ENCODE data around the gene NPDC1. TPM values are rescaled to one million over a fixed set of nuclear protein-coding genes. Genes with fewer than 3 reads are reported as not detected.
A peak's percentile ranks its signal among the peaks of the same experiment; 100 is the strongest.

NPDC1 gene
- total and polyA plus RNA-seq, 2 donors (not counting 1 experiment from before 2014, with no cell fraction given): 9.0 to 15.7 TPM

DNA sequence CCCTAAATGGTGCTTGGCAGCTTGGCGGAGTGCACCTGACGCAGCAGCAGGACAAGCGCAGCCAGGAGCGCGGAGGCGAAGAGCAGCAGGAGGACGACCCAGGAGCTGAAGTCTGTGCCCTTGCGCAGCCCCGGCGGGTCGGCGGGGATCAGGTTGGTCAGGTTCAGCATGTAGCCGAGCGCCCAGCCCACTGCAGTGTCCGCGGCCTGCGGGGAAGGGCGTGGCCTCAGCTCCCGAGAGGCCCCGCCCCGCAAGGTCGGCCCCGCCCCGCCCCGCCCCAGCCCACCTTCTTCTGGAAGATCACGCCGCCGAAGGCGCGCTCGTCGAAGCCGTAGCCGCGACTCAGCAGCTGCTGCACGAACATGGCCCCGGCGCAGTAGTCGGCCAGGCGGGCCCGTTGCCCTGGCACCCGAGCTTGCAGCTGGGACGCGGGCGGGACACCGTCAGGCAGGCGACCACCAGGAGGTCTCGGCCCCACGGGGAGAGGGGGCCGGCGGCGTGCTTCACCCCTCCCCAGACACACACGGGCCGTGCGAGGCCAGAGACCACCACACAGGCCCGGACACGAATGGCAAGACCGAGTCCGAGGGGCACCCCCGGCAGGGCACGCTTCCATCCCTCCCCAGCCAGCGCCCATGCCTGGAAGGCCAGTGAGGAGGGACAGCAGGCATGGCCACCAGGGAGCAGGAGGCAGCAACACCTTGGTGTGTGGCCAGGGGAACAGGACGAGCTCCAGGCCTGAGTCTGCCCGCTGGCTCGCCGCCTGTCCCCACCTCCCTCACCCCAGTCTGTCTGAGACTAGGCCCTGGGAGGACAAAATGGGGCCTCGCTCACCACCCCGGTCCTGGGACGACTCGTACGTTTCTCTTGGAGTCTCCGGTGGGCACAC, 2.9 kb upstream of the NPDC1 start:
- Histone ChIP-seq H3K4me2 (ENCODE audit: extremely low read depth, insufficient read depth, low read length) (no peak overlapping the region), H3K4me3 (replicated peaks in 1 of 4; ENCODE audit: control extremely low read depth in 1 of 4, insufficient read depth in 1 of 4, low read depth in 3 of 4, low read length in 4 of 4) (no peak overlapping the region), H3K36me3 (ENCODE audit: control insufficient read depth, insufficient read depth, low read length) (no peaks in the 10 kb centered on the region), H3K27me3 (ENCODE audit: control insufficient read depth, insufficient read depth, low read length) (peaks cover 16% of the 10 kb centered on the region), H2AFZ (ENCODE audit: low read length) (no peak overlapping the region), H3K4me1 (ENCODE audit: control insufficient read depth, extremely low read depth, insufficient read depth, low read length) (peaks cover 6% of the 10 kb centered on the region), H4K20me1 (ENCODE audit: control insufficient read depth, extremely low read depth, insufficient read depth, low read length) (no peaks in the 10 kb centered on the region), H3K9ac (ENCODE audit: insufficient read depth, low read length) (no peak overlapping the region), H3K9me3 (ENCODE audit: control insufficient read depth, insufficient read depth, low read depth, low read length) (no peaks in the 10 kb centered on the region), H3K27ac (ENCODE audit: insufficient read depth, low read length) (no peak overlapping the region), H3K79me2 (ENCODE audit: control insufficient read depth, insufficient read depth, low read length) (peaks cover 13% of the 10 kb centered on the region)
- TF ChIP-seq, protein P1, sequence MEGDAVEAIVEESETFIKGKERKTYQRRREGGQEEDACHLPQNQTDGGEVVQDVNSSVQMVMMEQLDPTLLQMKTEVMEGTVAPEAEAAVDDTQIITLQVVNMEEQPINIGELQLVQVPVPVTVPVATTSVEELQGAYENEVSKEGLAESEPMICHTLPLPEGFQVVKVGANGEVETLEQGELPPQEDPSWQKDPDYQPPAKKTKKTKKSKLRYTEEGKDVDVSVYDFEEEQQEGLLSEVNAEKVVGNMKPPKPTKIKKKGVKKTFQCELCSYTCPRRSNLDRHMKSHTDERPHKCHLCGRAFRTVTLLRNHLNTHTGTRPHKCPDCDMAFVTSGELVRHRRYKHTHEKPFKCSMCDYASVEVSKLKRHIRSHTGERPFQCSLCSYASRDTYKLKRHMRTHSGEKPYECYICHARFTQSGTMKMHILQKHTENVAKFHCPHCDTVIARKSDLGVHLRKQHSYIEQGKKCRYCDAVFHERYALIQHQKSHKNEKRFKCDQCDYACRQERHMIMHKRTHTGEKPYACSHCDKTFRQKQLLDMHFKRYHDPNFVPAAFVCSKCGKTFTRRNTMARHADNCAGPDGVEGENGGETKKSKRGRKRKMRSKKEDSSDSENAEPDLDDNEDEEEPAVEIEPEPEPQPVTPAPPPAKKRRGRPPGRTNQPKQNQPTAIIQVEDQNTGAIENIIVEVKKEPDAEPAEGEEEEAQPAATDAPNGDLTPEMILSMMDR (conservative IDR thresholded peaks at IDR 0.05 in 1 of 2, IDR thresholded peaks at IDR 0.05 in 1 of 2; ENCODE audit: low read depth in 1 of 2, low read length in 2 of 2): no peak
- no peak for TF ChIP-seq EZH2 (IDR thresholded peaks at IDR 0.05; ENCODE audit: low read length, missing control alignments)
- no peak for DNase-seq (ENCODE audit: low read depth in 2 of 2)

DNA sequence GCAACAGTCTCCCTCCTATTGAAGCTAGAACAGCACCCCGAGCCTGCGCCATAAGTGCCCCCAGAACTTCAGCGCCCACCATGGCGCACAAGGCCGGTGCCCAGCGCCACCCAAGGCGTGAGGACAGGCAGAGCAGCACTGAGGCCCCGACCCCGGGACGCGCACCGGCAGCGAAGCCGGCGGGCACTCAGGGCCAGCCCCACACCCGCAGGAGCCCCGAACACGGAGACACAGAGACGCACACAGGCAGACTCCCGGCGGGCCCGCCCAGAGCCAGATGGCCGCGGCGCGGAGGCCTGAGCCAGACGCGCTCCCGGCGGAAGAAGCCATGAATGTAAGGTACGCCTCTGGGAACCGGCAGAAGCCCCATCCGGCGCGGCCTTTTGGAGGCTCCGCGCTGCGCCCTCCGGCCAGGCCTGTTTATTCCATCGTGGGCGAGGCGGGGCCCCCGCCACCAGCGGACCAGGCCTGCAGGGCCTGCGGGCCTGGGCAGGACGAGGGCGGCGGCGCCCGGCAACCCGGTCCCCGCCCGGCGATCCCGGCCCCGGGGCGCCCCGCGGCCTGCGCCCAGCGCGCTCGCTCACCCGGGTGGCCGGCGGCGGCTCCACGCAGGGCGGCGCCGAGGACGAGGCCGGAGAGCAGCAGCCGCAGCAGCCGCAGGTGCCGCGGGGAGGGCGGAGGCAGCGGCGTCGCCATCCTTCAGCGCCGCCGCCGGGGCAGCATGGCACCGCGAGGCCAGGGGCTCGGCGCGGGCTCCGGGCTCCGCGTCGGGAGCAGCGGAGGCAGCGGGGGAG, 486 bp downstream of the NPDC1 start:
- Histone ChIP-seq H4K20me1 (ENCODE audit: control insufficient read depth, extremely low read depth, insufficient read depth, low read length) (no peaks in the 10 kb centered on the region), H3K4me2 (ENCODE audit: extremely low read depth, insufficient read depth, low read length) (peak overlapping the region; percentile 97), H3K9ac (ENCODE audit: insufficient read depth, low read length) (peak overlapping the region; percentile 62), H3K4me3 (replicated peaks in 1 of 4; ENCODE audit: control extremely low read depth in 1 of 4, insufficient read depth in 1 of 4, low read depth in 3 of 4, low read length in 4 of 4) (peak overlapping the region; percentile 44 to 72 (median 67)), H3K27ac (ENCODE audit: insufficient read depth, low read length) (no peak overlapping the region), H3K27me3 (ENCODE audit: control insufficient read depth, insufficient read depth, low read length) (peaks cover 6% of the 10 kb centered on the region), H2AFZ (ENCODE audit: low read length) (no peak overlapping the region), H3K4me1 (ENCODE audit: control insufficient read depth, extremely low read depth, insufficient read depth, low read length) (peaks cover 6% of the 10 kb centered on the region), H3K79me2 (ENCODE audit: control insufficient read depth, insufficient read depth, low read length) (peaks cover 18% of the 10 kb centered on the region), H3K9me3 (ENCODE audit: control insufficient read depth, insufficient read depth, low read depth, low read length) (no peaks in the 10 kb centered on the region), H3K36me3 (ENCODE audit: control insufficient read depth, insufficient read depth, low read length) (peaks cover under 1% of the 10 kb centered on the region)
- DNase-seq (ENCODE audit: low read depth in 2 of 2): peak; percentile 40 to 59
- TF ChIP-seq EZH2 (IDR thresholded peaks at IDR 0.05; ENCODE audit: low read length, missing control alignments): no peak
- TF ChIP-seq, protein P1 (conservative IDR thresholded peaks at IDR 0.05 in 1 of 2, IDR thresholded peaks at IDR 0.05 in 1 of 2; ENCODE audit: low read depth in 1 of 2, low read length in 2 of 2): no peak
